HepG2 (cell line): ENCODE measurements around the gene HOXA4. TPM values are rescaled to one million over a fixed set of nuclear protein-coding genes. Genes with fewer than 3 reads are reported as not detected.

Experiments
- ATAC-seq: fragments of 200-7000 bp; cut with Tn5 transposase; 3 replicates; pipeline ENCODE4 v1.9.1; 2020; ENCODE audit warnings: mild to moderate bottlenecking, moderate library complexity
- BruUV-seq: library from RNA; stranded (reverse); fragments of 400-500 nt; replicated peaks from 2 replicates; lab custom pipeline; 2021; lab: Mats Ljungman, UMichigan
- CTCF ChIA-PET: fragments of 300-600 bp; formaldehyde crosslinking; extraction: SDS; loops from one replicate; lab custom pipeline; 2021; ENCODE audit warnings: low total read pairs, inconsistent platforms, low intra/inter-chr PET ratio; lab: Yijun Ruan, JAX
- POLR2A ChIA-PET: fragments of 350-600 bp; sonication (Branson Sonifier 250); formaldehyde crosslinking; loops from one replicate; lab custom pipeline; 2020; ENCODE audit warnings: antibody characterized with exemption, inconsistent platforms; lab: Yijun Ruan, JAX
- DNase-seq: peaks from one replicate; pipeline ENCODE4 v3.0.0-alpha.2; 2015; ENCODE audit warnings: low spot score
- FAIRE-seq: peaks from 3 replicates; lab custom pipeline; 2011; peaks lifted over from hg19 to GRCh38; lab: Jason Lieb, UNC
- H2AFZ ChIP-seq: one replicate; pipeline ENCODE4 v1.6.1; 2011; ENCODE audit warnings: low read length, inconsistent platforms
- H3K27ac ChIP-seq: fragments of 300-600 bp; 3 replicates; pipeline ENCODE4 v1.8.0; 2011; ENCODE audit warnings: mixed run types, mild to moderate bottlenecking, mixed read lengths, low read length, inconsistent platforms; ENCODE audit not compliant: insufficient read depth; ENCODE audit errors: extremely low read length
- H3K27me3 ChIP-seq, 2 experiments: fragments of 200-600 bp in 1 of 2; 2 replicates in 1 of 2; 3 replicates in 1 of 2; pipeline versions ENCODE4 v1.6.0 to v1.8.0; 2011; ENCODE audit warnings: low read length in 2 of 2, mild to moderate bottlenecking in 2 of 2, moderate library complexity in 2 of 2, inconsistent platforms in 1 of 2; ENCODE audit not compliant: insufficient read depth in 2 of 2, control insufficient read depth in 1 of 2
- H3K36me3 ChIP-seq, 2 experiments: fragments of 200-600 bp in 1 of 2; replicated peaks in 1 of 2; 2 replicates in 1 of 2; 3 replicates in 1 of 2; pipeline versions ENCODE4 v1.5.1 to v1.8.0; 2011; ENCODE audit warnings: low read length in 2 of 2, inconsistent platforms in 1 of 2; ENCODE audit not compliant: insufficient read depth in 2 of 2, control insufficient read depth in 1 of 2
- H3K4me1 ChIP-seq: 2 replicates; pipeline ENCODE4 v1.5.1; 2012; ENCODE audit warnings: low read length, inconsistent platforms; ENCODE audit not compliant: insufficient read depth
- H3K4me2 ChIP-seq: 2 replicates; pipeline ENCODE4 v1.6.0; 2011; ENCODE audit warnings: low read depth, low read length, inconsistent platforms
- H3K4me3 ChIP-seq, 3 experiments: fragments of 200-600 bp in 1 of 3; sonication (generic), shearing (Covaris generic) in 1 of 3; replicated peaks in 1 of 3; 2 replicates each; pipeline ENCODE4 v1.5.1; 2011 to 2016; ENCODE audit warnings: low read length in 3 of 3, inconsistent platforms in 2 of 3, low read depth in 2 of 3, mild to moderate bottlenecking in 2 of 3, control low read depth in 1 of 3, mixed read lengths in 1 of 3; ENCODE audit not compliant: insufficient read depth in 1 of 3
- H3K79me2 ChIP-seq: one replicate; pipeline ENCODE4 v1.6.1; 2011; ENCODE audit warnings: low read length, inconsistent platforms; ENCODE audit not compliant: insufficient read depth
- H3K9ac ChIP-seq: 2 replicates; pipeline ENCODE4 v1.6.0; 2011; ENCODE audit warnings: mild to moderate bottlenecking, low read depth, low read length, inconsistent platforms; ENCODE audit not compliant: insufficient read depth
- H3K9me3 ChIP-seq: 2 replicates; pipeline ENCODE4 v1.5.1; 2012; ENCODE audit warnings: mild to moderate bottlenecking, low read length
- H4K20me1 ChIP-seq: 2 replicates; pipeline ENCODE4 v1.6.0; 2011; ENCODE audit warnings: inconsistent platforms, mild to moderate bottlenecking, low read length, moderate library complexity; ENCODE audit not compliant: insufficient read depth
- DMAP1 ChIP-seq: IDR thresholded peaks from 2 replicates; pipeline ENCODE4 v1.6.1; 2016
- NAIF1 ChIP-seq: sonication (generic); formaldehyde crosslinking; IDR thresholded peaks from 2 replicates; pipeline ENCODE4 v1.5.0; 2020; ENCODE audit warnings: mild to moderate bottlenecking, missing genetic modification reagents, borderline replicate concordance
- PAF1 ChIP-seq: IDR thresholded peaks from 2 replicates; pipeline ENCODE4 v1.6.1; 2016; ENCODE audit warnings: missing genetic modification reagents, missing compliant biosample characterization
- ZNF558 ChIP-seq: sonication (generic); formaldehyde crosslinking; IDR thresholded peaks from 2 replicates; pipeline ENCODE4 v1.9.0; 2022; ENCODE audit warnings: mild to moderate bottlenecking, missing genetic modification reagents, borderline replicate concordance
- WGBS: methylation state at CpG from one replicate; pipeline ENCODE4 v1.1.6; 2017; ENCODE audit warnings: low lambda C conversion rate; 5-methylcytosine and 5-hydroxymethylcytosine counted together
- in situ Hi-C: cut with HindIII; loops from 2 replicates; pipeline ENCODE4 v1.10.0; 2017; ENCODE audit warnings: low pct_unique_long_range_greater_than_20kb; ENCODE audit not compliant: extremely low pct_ligation_motif_present
- intact Hi-C: fragments of 100-400 bp; cut with micrococcal nuclease; formaldehyde crosslinking; loops from one replicate; pipeline ENCODE4 v1.10.0; 2022; ENCODE audit not compliant: unreplicated experiment
- polyA plus RNA-seq, 8 experiments: library from polyadenylated mRNA; depleted of rRNA in 3 of 8; stranded (reverse) in 7 of 8; unstranded in 1 of 8; fragments of >200 nt; fragmentation: Illumina TruSeq in 4 of 8; extraction: Trizol in 4 of 8; gene quantifications; 2 replicates each; pipeline versions ENCODE4 v1.2.1 to v1.2.3, GENCODE V29; 2011 to 2016; ENCODE audit warnings: low read depth in 4 of 8, missing spikeins in 1 of 8, mixed read lengths in 1 of 8; ENCODE audit not compliant: insufficient read depth in 1 of 8
- total RNA-seq, 5 experiments: library from RNA; depleted of rRNA; stranded (reverse); fragments of >200 nt; fragmentation: Illumina TruSeq; extraction: Trizol; gene quantifications; 2 replicates each; pipeline ENCODE4 v1.2.3, GENCODE V29; 2016; ENCODE audit warnings: low read depth in 1 of 5
- TF ChIP-seq, protein P1 (sequence below): sonication (generic); formaldehyde crosslinking; IDR thresholded peaks from 2 replicates; pipeline ENCODE4 v1.8.1; 2023; ENCODE audit warnings: missing genetic modification reagents, inconsistent platforms, borderline replicate concordance
- TF ChIP-seq, protein P2 (sequence below): sonication (generic); formaldehyde crosslinking; IDR thresholded peaks from 2 replicates; pipeline ENCODE4 v1.5.1; 2020; ENCODE audit warnings: mild to moderate bottlenecking, missing genetic modification reagents, borderline replicate concordance

The HOXA4 gene
- total and polyA plus RNA-seq, 2 of the 13 experiments (the other 11 are each of a cell fraction or from before 2014, with no cell fraction given) = 2.4 to 5.4 TPM

DNA sequence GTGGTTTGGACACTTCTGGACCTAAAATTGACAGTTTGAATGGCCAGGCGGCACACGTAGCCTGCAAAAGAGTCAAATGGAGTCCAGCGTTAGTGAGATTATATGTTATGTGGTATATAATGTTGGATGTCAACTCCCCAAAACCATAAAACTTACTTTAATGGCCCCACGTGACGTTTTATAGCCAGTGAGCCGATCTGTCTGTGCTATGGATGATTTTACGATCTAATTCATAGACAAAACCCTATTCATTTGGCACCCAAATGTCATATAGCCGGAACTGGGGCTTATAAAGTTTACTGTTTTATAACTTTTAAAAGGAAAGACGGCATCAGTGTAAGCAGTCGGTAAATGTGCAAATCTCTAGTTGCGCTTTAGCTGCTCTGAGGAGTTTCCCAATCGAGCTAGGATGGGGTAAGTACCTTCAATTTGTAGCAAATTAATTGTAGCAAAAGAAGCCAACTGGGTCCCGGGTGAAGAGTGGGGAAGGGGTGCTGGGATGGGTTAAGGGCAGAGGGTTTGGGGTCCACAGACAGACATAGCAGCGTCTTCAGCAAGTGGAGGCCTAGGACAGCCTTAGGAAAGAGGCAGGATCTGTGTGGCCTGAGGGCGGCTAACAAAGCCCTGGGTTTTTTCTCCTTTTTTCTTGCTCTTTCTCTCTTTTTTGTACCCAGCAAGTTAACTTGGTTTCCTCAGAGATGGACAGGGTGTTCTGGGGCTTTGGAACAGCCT lies 9.7 kb upstream of the HOXA4 start:
- FAIRE-seq = no peak
- H3K27me3 ChIP-seq = no peaks in the 10 kb centered on the region
- POLR2A ChIA-PET = interaction anchor here (2.7 kb wide), 1 partner anchor 18 kb away, joined by 13 read pairs; no protein-coding TSS in a partner anchor

More for the DNA sequence above, 9.7 kb upstream of the HOXA4 start:
- Histone ChIP-seq H3K9ac (no peak overlapping the region), H4K20me1 (no peaks in the 10 kb centered on the region), H3K4me1 (peaks cover 27% of the 10 kb centered on the region), H3K27ac (no peak overlapping the region), H3K4me2 (no peak overlapping the region), H3K4me3 (no peak overlapping the region), H3K79me2 (no peaks in the 10 kb centered on the region), H3K9me3 (no peaks in the 10 kb centered on the region), H3K36me3 (no peaks in the 10 kb centered on the region; a peak in 2 of 5 replicates), H2AFZ (no peak overlapping the region)
- intact Hi-C loops = loop anchor here (5.0 kb wide), 1 partner anchor 763 kb away; no protein-coding TSS in a partner anchor
- 96% methylated on average over 15 of the region's 15 CpGs for WGBS
- no TSS peak for BruUV-seq
- DNase-seq (no peak), ATAC-seq (no peak)
- TF ChIP-seq ZNF558 (CRISPR knock-in tag) (no peak), NAIF1 (CRISPR knock-in tag) (no peak), DMAP1 (CRISPR knock-in tag) (no peak), PAF1 (CRISPR knock-in tag) (no peak)
- TF ChIP-seq, protein P1, sequence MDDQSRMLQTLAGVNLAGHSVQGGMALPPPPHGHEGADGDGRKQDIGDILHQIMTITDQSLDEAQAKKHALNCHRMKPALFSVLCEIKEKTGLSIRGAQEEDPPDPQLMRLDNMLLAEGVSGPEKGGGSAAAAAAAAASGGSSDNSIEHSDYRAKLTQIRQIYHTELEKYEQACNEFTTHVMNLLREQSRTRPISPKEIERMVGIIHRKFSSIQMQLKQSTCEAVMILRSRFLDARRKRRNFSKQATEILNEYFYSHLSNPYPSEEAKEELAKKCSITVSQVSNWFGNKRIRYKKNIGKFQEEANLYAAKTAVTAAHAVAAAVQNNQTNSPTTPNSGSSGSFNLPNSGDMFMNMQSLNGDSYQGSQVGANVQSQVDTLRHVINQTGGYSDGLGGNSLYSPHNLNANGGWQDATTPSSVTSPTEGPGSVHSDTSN (CRISPR knock-in tag) = no peak
- TF ChIP-seq, protein P2, sequence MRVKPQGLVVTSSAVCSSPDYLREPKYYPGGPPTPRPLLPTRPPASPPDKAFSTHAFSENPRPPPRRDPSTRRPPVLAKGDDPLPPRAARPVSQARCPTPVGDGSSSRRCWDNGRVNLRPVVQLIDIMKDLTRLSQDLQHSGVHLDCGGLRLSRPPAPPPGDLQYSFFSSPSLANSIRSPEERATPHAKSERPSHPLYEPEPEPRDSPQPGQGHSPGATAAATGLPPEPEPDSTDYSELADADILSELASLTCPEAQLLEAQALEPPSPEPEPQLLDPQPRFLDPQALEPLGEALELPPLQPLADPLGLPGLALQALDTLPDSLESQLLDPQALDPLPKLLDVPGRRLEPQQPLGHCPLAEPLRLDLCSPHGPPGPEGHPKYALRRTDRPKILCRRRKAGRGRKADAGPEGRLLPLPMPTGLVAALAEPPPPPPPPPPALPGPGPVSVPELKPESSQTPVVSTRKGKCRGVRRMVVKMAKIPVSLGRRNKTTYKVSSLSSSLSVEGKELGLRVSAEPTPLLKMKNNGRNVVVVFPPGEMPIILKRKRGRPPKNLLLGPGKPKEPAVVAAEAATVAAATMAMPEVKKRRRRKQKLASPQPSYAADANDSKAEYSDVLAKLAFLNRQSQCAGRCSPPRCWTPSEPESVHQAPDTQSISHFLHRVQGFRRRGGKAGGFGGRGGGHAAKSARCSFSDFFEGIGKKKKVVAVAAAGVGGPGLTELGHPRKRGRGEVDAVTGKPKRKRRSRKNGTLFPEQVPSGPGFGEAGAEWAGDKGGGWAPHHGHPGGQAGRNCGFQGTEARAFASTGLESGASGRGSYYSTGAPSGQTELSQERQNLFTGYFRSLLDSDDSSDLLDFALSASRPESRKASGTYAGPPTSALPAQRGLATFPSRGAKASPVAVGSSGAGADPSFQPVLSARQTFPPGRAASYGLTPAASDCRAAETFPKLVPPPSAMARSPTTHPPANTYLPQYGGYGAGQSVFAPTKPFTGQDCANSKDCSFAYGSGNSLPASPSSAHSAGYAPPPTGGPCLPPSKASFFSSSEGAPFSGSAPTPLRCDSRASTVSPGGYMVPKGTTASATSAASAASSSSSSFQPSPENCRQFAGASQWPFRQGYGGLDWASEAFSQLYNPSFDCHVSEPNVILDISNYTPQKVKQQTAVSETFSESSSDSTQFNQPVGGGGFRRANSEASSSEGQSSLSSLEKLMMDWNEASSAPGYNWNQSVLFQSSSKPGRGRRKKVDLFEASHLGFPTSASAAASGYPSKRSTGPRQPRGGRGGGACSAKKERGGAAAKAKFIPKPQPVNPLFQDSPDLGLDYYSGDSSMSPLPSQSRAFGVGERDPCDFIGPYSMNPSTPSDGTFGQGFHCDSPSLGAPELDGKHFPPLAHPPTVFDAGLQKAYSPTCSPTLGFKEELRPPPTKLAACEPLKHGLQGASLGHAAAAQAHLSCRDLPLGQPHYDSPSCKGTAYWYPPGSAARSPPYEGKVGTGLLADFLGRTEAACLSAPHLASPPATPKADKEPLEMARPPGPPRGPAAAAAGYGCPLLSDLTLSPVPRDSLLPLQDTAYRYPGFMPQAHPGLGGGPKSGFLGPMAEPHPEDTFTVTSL (CRISPR knock-in tag) = no peak
- CTCF ChIA-PET = no interaction called here
- in situ Hi-C loops = no loop called here
